ENCODE data around the gene TSBP1. TPM values are rescaled to one million over a fixed set of nuclear protein-coding genes. Genes with fewer than 3 reads are reported as not detected.

TSBP1 gene
- total and polyA plus RNA-seq, 2 of the 13 experiments (the other 11 are each of a cell fraction or from before 2014, with no cell fraction given): not detected

GRCh38 chr6:32401284-32401963, 29.7 kb upstream of the TSBP1 start:
- Histone ChIP-seq H3K4me2 (ENCODE audit: low read depth, low read length) (no peak overlapping the region), H3K36me3 (replicated peaks in 1 of 2; ENCODE audit: control insufficient read depth in 1 of 2, insufficient read depth in 2 of 2, low read length in 2 of 2) (no peaks in the 10 kb centered on the region), H3K4me3 (replicated peaks in 1 of 3; ENCODE audit: insufficient read depth in 1 of 3, low read depth in 2 of 3, low read length in 3 of 3) (no peak overlapping the region), H3K79me2 (ENCODE audit: insufficient read depth, low read length) (no peaks in the 10 kb centered on the region), H3K4me1 (ENCODE audit: insufficient read depth, low read length) (no peaks in the 10 kb centered on the region), H4K20me1 (ENCODE audit: insufficient read depth, low read length) (no peaks in the 10 kb centered on the region), H2AFZ (ENCODE audit: low read length) (no peak overlapping the region), H3K27me3 (ENCODE audit: control insufficient read depth in 1 of 2, insufficient read depth in 2 of 2, low read length in 2 of 2) (peaks cover 0 to 17% of the 10 kb centered on the region in 2 experiments; a peak in 2 of 5 replicates), H3K9me3 (ENCODE audit: low read length) (no peaks in the 10 kb centered on the region), H3K27ac (ENCODE audit: extremely low read length, insufficient read depth, low read length) (no peak overlapping the region), H3K9ac (ENCODE audit: insufficient read depth, low read depth, low read length) (no peak overlapping the region)
- DNase-seq (ENCODE audit: low spot score) (no peak), ATAC-seq (no peak), FAIRE-seq (no peak)
- 4% methylated on average over 4 of the region's 4 CpGs for WGBS (ENCODE audit: low lambda C conversion rate)
- CTCF ChIA-PET (ENCODE audit: low intra/inter-chr PET ratio, low total read pairs): no interaction called here
- TF ChIP-seq EHMT2 (IDR thresholded peaks at IDR 0.05; ENCODE audit: borderline replicate concordance, low read depth, low read length): no peak
- no peak for TF ChIP-seq ZNF275 (CRISPR knock-in tag; IDR thresholded peaks at IDR 0.05; ENCODE audit: borderline replicate concordance)
- TF ChIP-seq, protein P1, sequence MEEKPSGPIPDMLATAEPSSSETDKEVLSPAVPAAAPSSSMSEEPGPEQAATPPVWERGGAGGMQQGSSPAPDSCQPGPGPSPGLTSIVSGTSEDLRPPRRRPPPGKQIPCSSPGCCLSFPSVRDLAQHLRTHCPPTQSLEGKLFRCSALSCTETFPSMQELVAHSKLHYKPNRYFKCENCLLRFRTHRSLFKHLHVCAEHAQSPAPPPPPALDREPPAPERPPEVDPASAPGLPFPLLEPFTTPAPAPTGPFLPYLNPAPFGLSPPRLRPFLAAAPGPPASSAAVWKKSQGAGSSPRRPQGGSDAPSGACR (CRISPR knock-in tag; IDR thresholded peaks at IDR 0.05): no peak
- no peak for TF ChIP-seq ZNF788 (CRISPR knock-in tag; IDR thresholded peaks at IDR 0.05; ENCODE audit: borderline replicate concordance)
- no peak for TF ChIP-seq WIZ (CRISPR knock-in tag; IDR thresholded peaks at IDR 0.05)
- no peak for TF ChIP-seq ZNF282 (IDR thresholded peaks at IDR 0.05; ENCODE audit: partially characterized antibody)
- TF ChIP-seq SAP130 (CRISPR knock-in tag; IDR thresholded peaks at IDR 0.05; ENCODE audit: low read depth): no peak
- TF ChIP-seq ZNF460 (CRISPR knock-in tag; IDR thresholded peaks at IDR 0.05; ENCODE audit: borderline replicate concordance): no peak
- TF ChIP-seq ZNF770 (CRISPR knock-in tag; IDR thresholded peaks at IDR 0.05): no peak
- TF ChIP-seq, protein P2, sequence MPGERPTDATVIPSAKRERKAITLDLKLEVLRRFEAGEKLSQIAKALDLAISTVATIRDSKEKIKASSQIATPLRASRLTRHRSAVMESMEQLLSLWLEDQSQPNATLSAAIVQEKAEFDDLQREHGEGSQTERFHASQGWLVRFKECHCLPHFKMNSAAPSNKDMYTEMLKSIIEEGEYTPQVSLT (CRISPR knock-in tag; IDR thresholded peaks at IDR 0.05; ENCODE audit: borderline replicate concordance, low read depth): no peak
- TF ChIP-seq CENPX (CRISPR knock-in tag; IDR thresholded peaks at IDR 0.05): no peak
- TF ChIP-seq FOXA3 (CRISPR knock-in tag; IDR thresholded peaks at IDR 0.05): no peak
- TF ChIP-seq ZEB1 (IDR thresholded peaks at IDR 0.05; ENCODE audit: insufficient replicate concordance, low read depth): no peak
- intact Hi-C loops (cut with micrococcal nuclease; ENCODE audit: unreplicated experiment): no loop called here
- in situ Hi-C loops (cut with HindIII; ENCODE audit: extremely low pct_ligation_motif_present, low pct_unique_long_range_greater_than_20kb): no loop called here
- POLR2A ChIA-PET: no interaction called here
- BruUV-seq (replicated peaks): no TSS peak

Measured in HepG2 (cell line).